GM12878 (cell line): ENCODE data around the gene HMGCL. TPM values are rescaled to one million over a fixed set of nuclear protein-coding genes. Genes with fewer than 3 reads are reported as not detected.

Source experiments
- BHLHE40 ChIP-seq, 2 experiments: fragments of 450-650 bp in 1 of 2; IDR thresholded peaks; 2 replicates each; pipeline ENCODE4 v1.6.1; 2011 to 2017; ENCODE audit warnings: low read depth in 2 of 2, borderline replicate concordance in 1 of 2, improper control_type of control experiment in 1 of 2, low read length in 1 of 2, mild to moderate bottlenecking in 1 of 2
- ESRRA ChIP-seq: IDR thresholded peaks from 2 replicates; pipeline ENCODE4 v1.6.1; 2012; ENCODE audit warnings: mild to moderate bottlenecking, low read length, improper control_type of control experiment
- FOXK2 ChIP-seq: fragments of 450-650 bp; IDR thresholded peaks from 2 replicates; pipeline ENCODE4 v1.6.1; 2017; ENCODE audit warnings: mild to moderate bottlenecking, moderate library complexity
- IKZF1 ChIP-seq: fragments of 450-650 bp; conservative IDR thresholded peaks from 2 replicates; pipeline ENCODE4 v1.6.1; 2017; ENCODE audit warnings: antibody characterized with exemption, mild to moderate bottlenecking
- MXI1 ChIP-seq: fragments of 150-350 bp; IDR thresholded peaks from 2 replicates; pipeline ENCODE4 v1.6.1; 2011; ENCODE audit warnings: low read depth, mild to moderate bottlenecking, inconsistent platforms, low read length, improper control_type of control experiment
- NR2C1 ChIP-seq: fragments of 450-650 bp; IDR thresholded peaks from 2 replicates; pipeline ENCODE4 v1.6.1; 2017; ENCODE audit warnings: antibody characterized with exemption, mild to moderate bottlenecking, moderate library complexity
- POLR2A ChIP-seq: IDR thresholded peaks from 2 replicates; pipeline ENCODE4 v1.6.1; 2011; ENCODE audit warnings: low read depth, mild to moderate bottlenecking, low read length
- RB1 ChIP-seq: fragments of 450-650 bp; formaldehyde crosslinking; IDR thresholded peaks from 2 replicates; pipeline ENCODE4 v1.6.1; 2017; ENCODE audit warnings: mild to moderate bottlenecking, borderline replicate concordance
- RFX5 ChIP-seq: IDR thresholded peaks from 2 replicates; pipeline ENCODE4 v1.6.1; 2011; ENCODE audit warnings: low read depth, low read length, improper control_type of control experiment
- SIX5 ChIP-seq: IDR thresholded peaks from 2 replicates; pipeline ENCODE4 v1.6.1; 2011; ENCODE audit warnings: mild to moderate bottlenecking, low read depth, low read length, moderate library complexity; ENCODE audit not compliant: severe bottlenecking
- SPI1 ChIP-seq: IDR thresholded peaks from 2 replicates; pipeline ENCODE4 v1.6.1; 2011; ENCODE audit warnings: low read depth, mild to moderate bottlenecking, low read length, moderate library complexity, borderline replicate concordance; ENCODE audit not compliant: insufficient read depth
- SRF ChIP-seq, 2 experiments: IDR thresholded peaks; 2 replicates each; pipeline ENCODE4 v1.6.1; 2011; ENCODE audit warnings: low read depth in 2 of 2, low read length in 2 of 2, mild to moderate bottlenecking in 1 of 2, moderate library complexity in 1 of 2
- STAT3 ChIP-seq: IDR thresholded peaks from 2 replicates; pipeline ENCODE4 v1.6.1; 2011; ENCODE audit warnings: low read depth, low read length, improper control_type of control experiment
- TARDBP ChIP-seq: IDR thresholded peaks from 2 replicates; pipeline ENCODE4 v1.6.1; 2016; ENCODE audit warnings: borderline replicate concordance
- ZNF217 ChIP-seq: fragments of 450-650 bp; IDR thresholded peaks from 2 replicates; pipeline ENCODE4 v1.6.1; 2017; ENCODE audit warnings: antibody characterized with exemption, mild to moderate bottlenecking
- ZZZ3 ChIP-seq: IDR thresholded peaks from 2 replicates; pipeline ENCODE4 v1.6.1; 2011; ENCODE audit warnings: low read depth; ENCODE audit not compliant: control insufficient read depth, insufficient read length
- polyA plus RNA-seq, 11 experiments: library from polyadenylated mRNA; depleted of rRNA in 4 of 11; unstranded in 6 of 11; stranded (reverse) in 5 of 11; fragments of >200 nt; fragmentation: Nextera tagmentation in 4 of 11; fragmentation: Illumina TruSeq in 1 of 11; extraction: Ambion mirVana in 4 of 11; extraction: Trizol in 1 of 11; gene quantifications; 1 replicate in 1 of 11; 2 replicates in 10 of 11; pipeline versions ENCODE4 v1.2.1 to v1.2.3, GENCODE V29; 2011 to 2016; ENCODE audit warnings: inconsistent platforms in 2 of 11, missing spikeins in 2 of 11, low read depth in 1 of 11
- total RNA-seq, 4 experiments: library from RNA; depleted of rRNA in 3 of 4; stranded (reverse); fragments of >200 nt in 3 of 4; fragmentation: Illumina TruSeq in 1 of 4; extraction: Trizol in 1 of 4; gene quantifications; 2 replicates each; pipeline versions ENCODE4 v1.2.1 to v1.2.3, GENCODE V29; 2013 to 2021
- TF ChIP-seq, protein P1 (sequence below): fragments of 450-650 bp; IDR thresholded peaks from 2 replicates; pipeline ENCODE4 v1.6.1; 2017; ENCODE audit warnings: mild to moderate bottlenecking, moderate library complexity
- TF ChIP-seq, protein P2 (sequence below): fragments of 450-650 bp; IDR thresholded peaks from 2 replicates; pipeline ENCODE4 v1.6.1; 2016; ENCODE audit warnings: mild to moderate bottlenecking, moderate library complexity, borderline replicate concordance
- TF ChIP-seq, protein P3 (sequence below): fragments of 450-650 bp; IDR thresholded peaks from 2 replicates; pipeline ENCODE4 v1.6.1; 2018; ENCODE audit warnings: borderline replicate concordance, mild to moderate bottlenecking; ENCODE audit not compliant: partially characterized antibody

The HMGCL gene
- total and polyA plus RNA-seq, 10 of the 15 experiments (the other 5 are each of a cell fraction or from before 2014, with no cell fraction given) = 29.4 to 127 (median 36.4) TPM

DNA sequence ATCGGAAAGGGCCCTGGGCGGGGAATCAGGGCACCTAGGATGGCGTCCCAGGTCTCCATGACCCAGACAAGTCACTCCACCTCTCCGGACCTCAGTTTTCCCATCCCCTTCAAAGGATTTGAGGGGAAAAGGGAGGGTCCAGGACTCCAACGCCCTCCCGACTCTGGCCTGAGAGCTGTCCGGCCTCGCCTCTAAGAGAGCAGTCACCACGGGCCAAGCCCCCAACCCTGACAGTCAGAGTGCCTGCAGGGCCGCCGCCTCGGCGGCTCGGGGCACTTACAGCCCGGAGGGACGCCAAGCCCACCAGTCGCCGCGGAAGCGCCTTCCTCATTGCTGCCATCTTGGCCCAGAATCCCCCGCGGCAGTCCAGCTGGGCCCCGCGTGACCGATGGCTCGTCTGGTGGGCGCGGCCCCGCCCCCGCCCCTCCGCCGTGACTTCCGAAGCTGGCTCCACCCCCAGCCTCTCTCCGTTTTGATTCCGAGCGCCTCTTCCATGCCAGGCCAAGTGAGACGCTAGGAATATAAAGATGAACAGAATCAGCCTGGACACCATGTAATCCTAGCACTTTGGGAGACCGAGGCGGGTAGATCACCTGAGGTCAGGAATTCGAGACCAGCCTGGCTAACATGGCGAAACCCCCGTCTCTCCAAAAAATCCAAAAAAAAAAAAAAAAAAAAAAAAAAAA lies at the start of gene HMGCL (continued):
- TF ChIP-seq, protein P1, sequence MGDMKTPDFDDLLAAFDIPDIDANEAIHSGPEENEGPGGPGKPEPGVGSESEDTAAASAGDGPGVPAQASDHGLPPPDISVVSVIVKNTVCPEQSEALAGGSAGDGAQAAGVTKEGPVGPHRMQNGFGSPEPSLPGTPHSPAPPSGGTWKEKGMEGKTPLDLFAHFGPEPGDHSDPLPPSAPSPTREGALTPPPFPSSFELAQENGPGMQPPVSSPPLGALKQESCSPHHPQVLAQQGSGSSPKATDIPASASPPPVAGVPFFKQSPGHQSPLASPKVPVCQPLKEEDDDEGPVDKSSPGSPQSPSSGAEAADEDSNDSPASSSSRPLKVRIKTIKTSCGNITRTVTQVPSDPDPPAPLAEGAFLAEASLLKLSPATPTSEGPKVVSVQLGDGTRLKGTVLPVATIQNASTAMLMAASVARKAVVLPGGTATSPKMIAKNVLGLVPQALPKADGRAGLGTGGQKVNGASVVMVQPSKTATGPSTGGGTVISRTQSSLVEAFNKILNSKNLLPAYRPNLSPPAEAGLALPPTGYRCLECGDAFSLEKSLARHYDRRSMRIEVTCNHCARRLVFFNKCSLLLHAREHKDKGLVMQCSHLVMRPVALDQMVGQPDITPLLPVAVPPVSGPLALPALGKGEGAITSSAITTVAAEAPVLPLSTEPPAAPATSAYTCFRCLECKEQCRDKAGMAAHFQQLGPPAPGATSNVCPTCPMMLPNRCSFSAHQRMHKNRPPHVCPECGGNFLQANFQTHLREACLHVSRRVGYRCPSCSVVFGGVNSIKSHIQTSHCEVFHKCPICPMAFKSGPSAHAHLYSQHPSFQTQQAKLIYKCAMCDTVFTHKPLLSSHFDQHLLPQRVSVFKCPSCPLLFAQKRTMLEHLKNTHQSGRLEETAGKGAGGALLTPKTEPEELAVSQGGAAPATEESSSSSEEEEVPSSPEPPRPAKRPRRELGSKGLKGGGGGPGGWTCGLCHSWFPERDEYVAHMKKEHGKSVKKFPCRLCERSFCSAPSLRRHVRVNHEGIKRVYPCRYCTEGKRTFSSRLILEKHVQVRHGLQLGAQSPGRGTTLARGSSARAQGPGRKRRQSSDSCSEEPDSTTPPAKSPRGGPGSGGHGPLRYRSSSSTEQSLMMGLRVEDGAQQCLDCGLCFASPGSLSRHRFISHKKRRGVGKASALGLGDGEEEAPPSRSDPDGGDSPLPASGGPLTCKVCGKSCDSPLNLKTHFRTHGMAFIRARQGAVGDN = peak; percentile 65; the same call in 1 of the 2 replicates
- TF ChIP-seq TARDBP (no peak), POLR2A (peak; percentile 99), IKZF1 (peak; percentile 65), SIX5 (no peak), FOXK2 (no peak), MXI1 (peak; percentile 79; the same call in 1 of the 2 replicates), ZNF217 (no peak), SRF (IDR thresholded peaks at IDR 0.05; ENCODE audit: low read depth in 2 of 2, low read length in 2 of 2) (0 out of 4 replicates have a peak, but pooled peaks of 1 of the 2 experiments have one; percentile 43), RB1 (peak; percentile 65; the same call in 1 of the 2 replicates), STAT3 (no peak), RFX5 (no peak), SPI1 (peak; percentile 40; the same call in 1 of the 2 replicates), BHLHE40 (IDR thresholded peaks at IDR 0.05; ENCODE audit: borderline replicate concordance in 1 of 2, low read depth in 2 of 2, low read length in 1 of 2) (peak; percentile 83 to 93), ZZZ3 (no peak), NR2C1 (no peak), ESRRA (no peak)
- TF ChIP-seq, protein P2, sequence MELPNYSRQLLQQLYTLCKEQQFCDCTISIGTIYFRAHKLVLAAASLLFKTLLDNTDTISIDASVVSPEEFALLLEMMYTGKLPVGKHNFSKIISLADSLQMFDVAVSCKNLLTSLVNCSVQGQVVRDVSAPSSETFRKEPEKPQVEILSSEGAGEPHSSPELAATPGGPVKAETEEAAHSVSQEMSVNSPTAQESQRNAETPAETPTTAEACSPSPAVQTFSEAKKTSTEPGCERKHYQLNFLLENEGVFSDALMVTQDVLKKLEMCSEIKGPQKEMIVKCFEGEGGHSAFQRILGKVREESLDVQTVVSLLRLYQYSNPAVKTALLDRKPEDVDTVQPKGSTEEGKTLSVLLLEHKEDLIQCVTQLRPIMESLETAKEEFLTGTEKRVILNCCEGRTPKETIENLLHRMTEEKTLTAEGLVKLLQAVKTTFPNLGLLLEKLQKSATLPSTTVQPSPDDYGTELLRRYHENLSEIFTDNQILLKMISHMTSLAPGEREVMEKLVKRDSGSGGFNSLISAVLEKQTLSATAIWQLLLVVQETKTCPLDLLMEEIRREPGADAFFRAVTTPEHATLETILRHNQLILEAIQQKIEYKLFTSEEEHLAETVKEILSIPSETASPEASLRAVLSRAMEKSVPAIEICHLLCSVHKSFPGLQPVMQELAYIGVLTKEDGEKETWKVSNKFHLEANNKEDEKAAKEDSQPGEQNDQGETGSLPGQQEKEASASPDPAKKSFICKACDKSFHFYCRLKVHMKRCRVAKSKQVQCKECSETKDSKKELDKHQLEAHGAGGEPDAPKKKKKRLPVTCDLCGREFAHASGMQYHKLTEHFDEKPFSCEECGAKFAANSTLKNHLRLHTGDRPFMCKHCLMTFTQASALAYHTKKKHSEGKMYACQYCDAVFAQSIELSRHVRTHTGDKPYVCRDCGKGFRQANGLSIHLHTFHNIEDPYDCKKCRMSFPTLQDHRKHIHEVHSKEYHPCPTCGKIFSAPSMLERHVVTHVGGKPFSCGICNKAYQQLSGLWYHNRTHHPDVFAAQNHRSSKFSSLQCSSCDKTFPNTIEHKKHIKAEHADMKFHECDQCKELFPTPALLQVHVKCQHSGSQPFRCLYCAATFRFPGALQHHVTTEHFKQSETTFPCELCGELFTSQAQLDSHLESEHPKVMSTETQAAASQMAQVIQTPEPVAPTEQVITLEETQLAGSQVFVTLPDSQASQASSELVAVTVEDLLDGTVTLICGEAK = no peak
- TF ChIP-seq, protein P3, sequence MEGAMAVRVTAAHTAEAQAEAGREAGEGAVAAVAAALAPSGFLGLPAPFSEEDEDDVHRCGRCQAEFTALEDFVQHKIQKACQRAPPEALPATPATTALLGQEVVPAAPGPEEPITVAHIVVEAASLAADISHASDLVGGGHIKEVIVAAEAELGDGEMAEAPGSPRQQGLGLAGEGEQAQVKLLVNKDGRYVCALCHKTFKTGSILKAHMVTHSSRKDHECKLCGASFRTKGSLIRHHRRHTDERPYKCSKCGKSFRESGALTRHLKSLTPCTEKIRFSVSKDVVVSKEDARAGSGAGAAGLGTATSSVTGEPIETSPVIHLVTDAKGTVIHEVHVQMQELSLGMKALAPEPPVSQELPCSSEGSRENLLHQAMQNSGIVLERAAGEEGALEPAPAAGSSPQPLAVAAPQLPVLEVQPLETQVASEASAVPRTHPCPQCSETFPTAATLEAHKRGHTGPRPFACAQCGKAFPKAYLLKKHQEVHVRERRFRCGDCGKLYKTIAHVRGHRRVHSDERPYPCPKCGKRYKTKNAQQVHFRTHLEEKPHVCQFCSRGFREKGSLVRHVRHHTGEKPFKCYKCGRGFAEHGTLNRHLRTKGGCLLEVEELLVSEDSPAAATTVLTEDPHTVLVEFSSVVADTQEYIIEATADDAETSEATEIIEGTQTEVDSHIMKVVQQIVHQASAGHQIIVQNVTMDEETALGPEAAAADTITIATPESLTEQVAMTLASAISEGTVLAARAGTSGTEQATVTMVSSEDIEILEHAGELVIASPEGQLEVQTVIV = no peak
